Measurements from ENCODE around the gene TAF11L12.
"Not testable (repeated sequence)": the region's sequence is repeated elsewhere in the genome, so short reads cannot be mapped to it uniquely, and the experiment has no call there.

The TAF11L12 gene

DNA sequence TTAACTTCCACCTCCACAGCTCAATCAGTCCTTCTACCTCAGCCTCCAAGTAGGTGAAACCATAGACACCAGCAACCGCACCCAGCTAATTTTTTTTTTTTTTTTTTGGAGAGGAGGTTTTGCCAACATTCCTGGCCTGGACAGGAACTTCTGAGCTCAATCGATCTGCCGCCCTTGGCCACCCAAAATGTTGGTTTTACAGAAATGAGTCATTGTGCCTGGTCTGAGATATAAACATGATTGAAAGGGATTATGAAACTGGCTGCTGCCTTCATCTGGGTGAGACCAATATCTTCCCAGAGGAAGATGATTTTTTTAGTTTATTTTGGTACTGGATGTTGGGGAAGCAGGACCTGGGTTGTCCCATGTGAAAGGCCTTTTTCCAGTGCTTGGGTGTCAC, 9.2 kb downstream of the TAF11L12 start:
- Histone ChIP-seq H3K4me3 (ENCODE audit: low read depth, low read length) (no peak overlapping the region), H3K27me3 (ENCODE audit: insufficient read depth, low read depth, severe bottlenecking) (no peaks in the 10 kb centered on the region), H3K9me3 (ENCODE audit: severe bottlenecking) (no peaks in the 10 kb centered on the region), H3K36me3 (no peaks in the 10 kb centered on the region), H3K27ac (no peak overlapping the region)
- no peak for DNase-seq
- TF ChIP-seq, protein P1, sequence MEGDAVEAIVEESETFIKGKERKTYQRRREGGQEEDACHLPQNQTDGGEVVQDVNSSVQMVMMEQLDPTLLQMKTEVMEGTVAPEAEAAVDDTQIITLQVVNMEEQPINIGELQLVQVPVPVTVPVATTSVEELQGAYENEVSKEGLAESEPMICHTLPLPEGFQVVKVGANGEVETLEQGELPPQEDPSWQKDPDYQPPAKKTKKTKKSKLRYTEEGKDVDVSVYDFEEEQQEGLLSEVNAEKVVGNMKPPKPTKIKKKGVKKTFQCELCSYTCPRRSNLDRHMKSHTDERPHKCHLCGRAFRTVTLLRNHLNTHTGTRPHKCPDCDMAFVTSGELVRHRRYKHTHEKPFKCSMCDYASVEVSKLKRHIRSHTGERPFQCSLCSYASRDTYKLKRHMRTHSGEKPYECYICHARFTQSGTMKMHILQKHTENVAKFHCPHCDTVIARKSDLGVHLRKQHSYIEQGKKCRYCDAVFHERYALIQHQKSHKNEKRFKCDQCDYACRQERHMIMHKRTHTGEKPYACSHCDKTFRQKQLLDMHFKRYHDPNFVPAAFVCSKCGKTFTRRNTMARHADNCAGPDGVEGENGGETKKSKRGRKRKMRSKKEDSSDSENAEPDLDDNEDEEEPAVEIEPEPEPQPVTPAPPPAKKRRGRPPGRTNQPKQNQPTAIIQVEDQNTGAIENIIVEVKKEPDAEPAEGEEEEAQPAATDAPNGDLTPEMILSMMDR (IDR thresholded peaks at IDR 0.05; ENCODE audit: low read depth, low read length) = no peak

DNA sequence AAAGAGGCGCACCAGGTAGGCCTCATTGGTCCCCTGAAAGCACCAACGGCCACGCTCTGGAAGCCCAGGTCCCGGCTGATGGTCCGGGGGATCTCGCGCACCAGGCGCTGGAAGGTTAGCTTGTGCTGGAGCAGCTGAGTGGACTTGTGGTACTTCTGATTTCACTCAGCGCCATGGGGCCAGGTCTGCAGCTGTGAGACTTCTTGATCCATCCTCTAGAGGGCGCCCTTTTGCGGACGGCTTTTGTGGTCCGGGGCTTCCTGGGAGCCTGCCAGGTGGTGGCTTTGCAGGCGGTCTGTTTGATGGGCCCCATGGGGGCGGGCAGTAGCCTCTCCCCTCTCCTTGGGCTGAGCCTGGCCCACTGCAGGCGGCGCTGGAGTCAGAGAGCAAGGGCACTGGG, 10.4 kb downstream of the TAF11L12 start:
- Histone ChIP-seq H3K9me3 (ENCODE audit: severe bottlenecking) (no peaks in the 10 kb centered on the region), H3K27me3 (ENCODE audit: insufficient read depth, low read depth, severe bottlenecking) (no peaks in the 10 kb centered on the region), H3K4me3 (ENCODE audit: low read depth, low read length) (no peak overlapping the region), H3K36me3 (no peaks in the 10 kb centered on the region), H3K27ac (no peak overlapping the region)
- no peak for DNase-seq
- TF ChIP-seq, protein P1 (IDR thresholded peaks at IDR 0.05; ENCODE audit: low read depth, low read length) = peak; percentile 59

DNA sequence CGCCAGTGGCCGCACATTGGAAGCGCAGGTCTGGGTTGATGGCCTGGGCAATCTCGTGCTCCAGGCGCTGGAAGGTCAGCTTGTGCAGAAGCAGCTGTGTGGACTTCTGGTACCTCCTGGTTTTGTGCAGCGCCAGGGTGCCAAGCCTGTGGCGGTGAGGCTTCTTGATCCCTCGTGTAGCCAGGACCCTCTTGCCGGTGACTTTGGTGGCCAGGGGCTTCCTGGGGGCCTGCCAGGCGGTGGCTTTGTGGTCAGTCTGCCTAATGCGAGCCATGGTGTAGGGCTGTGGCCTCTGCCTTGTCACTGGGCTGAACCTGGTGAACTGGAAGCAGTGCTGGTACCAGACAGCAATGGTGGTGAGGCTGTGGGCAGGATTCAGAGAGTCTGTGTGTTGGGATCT, 15.5 kb downstream of the TAF11L12 start:
- H3K36me3 ChIP-seq = no peaks in the 10 kb centered on the region
- H3K27ac ChIP-seq = no peak overlapping the region
- no peak for DNase-seq
- H3K4me3 ChIP-seq (ENCODE audit: low read depth, low read length) = no peak overlapping the region
- no peaks in the 10 kb centered on the region for H3K27me3 ChIP-seq (ENCODE audit: insufficient read depth, low read depth, severe bottlenecking)
- TF ChIP-seq, protein P1 (IDR thresholded peaks at IDR 0.05; ENCODE audit: low read depth, low read length) = no peak
- H3K9me3 ChIP-seq (ENCODE audit: severe bottlenecking) = no peaks in the 10 kb centered on the region

DNA sequence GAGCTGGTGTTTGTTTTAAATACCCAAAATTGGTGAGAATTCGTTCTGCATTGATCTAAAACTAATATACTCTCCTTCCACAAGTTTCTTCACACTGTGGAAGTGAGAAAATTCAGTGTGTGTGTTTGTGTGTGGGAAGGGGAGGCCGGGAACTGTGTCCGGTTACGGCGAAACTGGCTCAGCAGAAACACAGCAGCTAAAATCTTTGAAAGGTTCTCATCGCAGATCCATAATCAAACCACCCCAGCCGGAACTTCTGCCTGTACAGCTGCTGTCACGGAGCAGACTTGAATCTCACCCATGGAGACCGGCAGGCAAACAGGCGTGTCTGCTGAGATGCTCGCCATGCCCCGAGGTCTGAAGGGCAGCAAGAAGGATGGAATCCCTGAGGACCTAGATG, 21.6 kb downstream of the TAF11L12 start, which contains the start of gene TAF11L13:
Gene TAF11L13, plus strand, starts transcription at position 301 of the 400 bp plus-strand sequence.
- not testable (repeated sequence) for H3K9me3 ChIP-seq (ENCODE audit: severe bottlenecking); H3K4me3 ChIP-seq (ENCODE audit: low read depth, low read length); DNase-seq; H3K27ac ChIP-seq; H3K36me3 ChIP-seq; H3K27me3 ChIP-seq (ENCODE audit: insufficient read depth, low read depth, severe bottlenecking)

DNA sequence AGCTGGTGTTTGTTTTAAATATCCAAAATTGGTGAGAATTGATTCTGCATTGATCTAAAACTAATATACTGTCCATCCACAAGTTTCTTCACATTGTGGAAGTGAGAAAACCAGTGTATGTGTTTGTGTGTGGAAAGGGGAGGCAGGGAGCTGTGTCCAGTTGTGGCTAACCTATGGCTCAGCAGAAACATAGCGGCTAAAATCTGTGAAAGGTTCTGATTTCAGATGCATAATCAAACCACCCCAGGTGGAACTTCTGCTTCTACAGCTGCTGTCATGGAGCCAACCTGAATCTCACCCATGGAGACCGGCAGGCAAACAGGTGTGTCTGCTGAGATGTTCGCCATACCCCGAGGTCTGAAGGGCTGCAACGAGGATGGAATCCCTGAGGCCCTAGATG, 24.0 kb downstream of the TAF11L12 start, which contains the start of gene TAF11L14:
Gene TAF11L14, plus strand, starts transcription at position 301 of the 400 bp plus-strand sequence.
- H3K36me3 ChIP-seq = no peaks in the 10 kb centered on the region
- no peak for DNase-seq

DNA sequence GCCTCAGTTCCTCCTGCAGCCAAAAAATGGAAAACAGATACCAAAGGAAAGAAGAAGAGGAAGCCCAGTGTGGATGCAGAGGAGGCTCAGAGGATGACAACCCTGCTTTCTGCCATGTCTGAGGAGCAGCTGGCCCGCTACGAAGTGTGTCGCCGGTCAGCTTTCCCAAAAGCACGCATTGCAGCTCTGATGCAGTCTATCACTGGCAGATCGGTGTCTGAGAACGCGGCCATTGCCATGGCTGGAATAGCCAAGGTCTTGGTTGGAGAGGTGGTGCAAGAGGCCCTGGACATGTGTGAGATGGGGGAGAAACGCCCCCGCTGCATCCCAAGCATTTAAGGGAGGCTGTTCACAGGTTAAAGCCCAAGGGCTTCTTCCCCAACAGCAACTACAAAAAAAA, 39.0 kb downstream of the TAF11L12 start:
- not testable (repeated sequence) for H3K27ac ChIP-seq; DNase-seq; H3K9me3 ChIP-seq (ENCODE audit: severe bottlenecking); H3K36me3 ChIP-seq; H3K4me3 ChIP-seq (ENCODE audit: low read depth, low read length); H3K27me3 ChIP-seq (ENCODE audit: insufficient read depth, low read depth, severe bottlenecking)

More for the DNA sequence above, 24.0 kb downstream of the TAF11L12 start, which contains the start of gene TAF11L14:
- TF ChIP-seq, protein P1 (IDR thresholded peaks at IDR 0.05; ENCODE audit: low read depth, low read length) = no peak
- Histone ChIP-seq H3K9me3 (ENCODE audit: severe bottlenecking) (no peaks in the 10 kb centered on the region), H3K27me3 (ENCODE audit: insufficient read depth, low read depth, severe bottlenecking) (no peaks in the 10 kb centered on the region), H3K27ac (no peak within 1 kb of the TSS), H3K4me3 (ENCODE audit: low read depth, low read length) (no peak within 1 kb of the TSS)

DNA sequence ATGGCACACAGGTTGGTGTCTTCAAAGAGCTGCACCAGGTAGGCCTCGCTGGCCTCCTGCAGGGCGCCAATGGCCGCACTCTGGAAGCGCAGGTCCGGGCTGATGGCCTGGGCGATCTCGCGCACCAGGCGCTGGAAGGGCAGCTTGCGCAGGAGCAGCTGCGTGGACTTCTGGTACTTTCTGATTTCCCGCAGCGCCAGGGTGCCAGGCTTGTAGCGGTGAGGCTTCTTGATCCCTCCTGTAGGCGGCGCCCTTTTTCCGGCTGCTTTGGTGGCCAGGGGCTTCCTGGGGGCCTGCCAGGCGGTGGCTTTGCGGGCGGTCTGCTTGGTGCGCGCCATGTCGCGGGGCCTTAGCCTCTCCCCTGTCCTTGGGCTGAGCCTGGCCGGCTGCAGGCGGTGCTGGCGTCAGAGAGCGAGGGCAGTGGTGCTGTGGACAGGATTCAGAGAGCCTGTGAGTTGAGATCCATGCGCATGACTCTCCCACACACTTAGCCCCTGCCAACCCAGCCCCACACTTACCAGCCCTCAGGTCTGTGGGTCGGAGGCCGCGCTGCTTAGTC, 45.1 kb downstream of the TAF11L12 start:
- H3K27ac ChIP-seq; H3K27me3 ChIP-seq (ENCODE audit: insufficient read depth, low read depth, severe bottlenecking); H3K4me3 ChIP-seq (ENCODE audit: low read depth, low read length); H3K9me3 ChIP-seq (ENCODE audit: severe bottlenecking); DNase-seq; H3K36me3 ChIP-seq: not testable (repeated sequence)
